IPS-NIHi7 (cell line): ENCODE results near the gene METAP1.
A peak's percentile ranks its signal among the peaks of the same experiment; 100 is the strongest.
"Not testable (repeated sequence)": the region's sequence is repeated elsewhere in the genome, so short reads cannot be mapped to it uniquely, and the experiment has no call there.

Source experiments
- DNase-seq: peaks from one replicate; pipeline ENCODE4 v3.0.0; 2012; ENCODE audit warnings: mixed read lengths; ENCODE audit errors: extremely low spot score

METAP1 gene

DNA sequence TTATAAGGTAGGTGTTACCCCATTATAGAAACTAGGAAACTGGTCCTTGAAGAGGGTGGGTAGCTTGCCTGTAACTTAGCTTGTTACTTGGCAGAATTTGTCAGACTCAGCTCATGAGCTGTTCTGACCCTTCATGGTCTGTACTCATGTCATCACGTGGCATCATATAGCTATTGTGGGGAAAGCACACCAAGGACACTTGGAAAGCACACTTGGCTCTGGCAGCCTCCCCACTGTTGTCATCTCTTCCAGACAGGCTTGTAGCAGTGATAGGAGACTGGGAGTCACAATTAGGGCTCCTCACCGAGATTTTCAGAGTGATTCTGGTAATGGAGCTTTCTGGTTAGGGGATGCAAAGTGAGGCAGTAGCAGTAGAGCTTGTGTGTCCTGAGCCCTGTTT, 62.7 kb downstream of the METAP1 start:
- DNase-seq, result no peak

DNA sequence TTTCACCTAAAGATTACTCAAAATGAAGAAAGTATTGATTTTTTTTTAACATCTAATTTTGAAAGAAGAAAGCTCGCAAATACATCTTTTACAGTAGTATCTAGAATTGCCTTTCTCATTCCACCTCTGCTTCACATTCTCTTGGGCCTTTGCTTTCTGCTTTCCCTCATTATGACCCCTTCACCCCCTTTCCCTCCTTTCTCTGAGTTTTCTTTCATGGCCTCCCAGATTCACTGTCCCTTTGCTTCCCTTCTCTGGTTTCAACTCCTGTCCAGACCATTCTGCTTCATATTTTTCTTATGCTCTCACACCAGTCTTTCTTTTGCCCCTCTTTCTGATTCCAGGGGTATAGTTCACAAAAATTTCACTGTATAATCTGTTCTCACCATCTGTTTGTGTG, 64.0 kb downstream of the METAP1 start:
- no peak for DNase-seq

DNA sequence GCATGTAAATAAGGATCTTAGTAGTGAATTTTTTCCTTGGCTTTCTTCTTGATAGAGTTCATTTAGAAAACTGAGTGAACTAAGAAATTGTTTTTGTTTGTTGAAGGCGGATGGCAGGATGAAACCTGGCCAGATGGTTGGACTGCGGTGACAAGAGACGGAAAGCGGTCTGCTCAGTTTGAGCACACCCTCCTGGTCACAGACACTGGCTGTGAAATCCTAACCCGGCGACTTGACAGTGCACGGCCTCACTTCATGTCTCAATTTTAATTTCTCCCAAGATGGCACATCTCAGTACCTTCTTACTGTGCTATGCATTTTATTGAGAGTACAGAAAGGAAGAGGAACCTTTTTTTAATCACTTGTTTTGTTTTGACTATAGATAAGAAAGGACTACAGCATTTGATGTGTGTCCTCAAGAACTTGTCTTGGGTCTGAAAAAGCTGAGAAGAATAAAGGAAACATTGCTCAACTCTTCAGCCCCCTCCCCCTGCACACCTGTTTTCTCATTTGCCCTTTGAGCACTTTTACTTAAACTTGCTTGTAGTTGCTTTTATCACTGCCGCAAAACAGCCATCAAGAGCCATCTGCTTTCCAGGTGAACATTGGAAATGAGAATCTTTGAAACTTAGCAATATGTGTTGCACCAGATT, 65.7 kb downstream of the METAP1 start:
- DNase-seq, result no peak

DNA sequence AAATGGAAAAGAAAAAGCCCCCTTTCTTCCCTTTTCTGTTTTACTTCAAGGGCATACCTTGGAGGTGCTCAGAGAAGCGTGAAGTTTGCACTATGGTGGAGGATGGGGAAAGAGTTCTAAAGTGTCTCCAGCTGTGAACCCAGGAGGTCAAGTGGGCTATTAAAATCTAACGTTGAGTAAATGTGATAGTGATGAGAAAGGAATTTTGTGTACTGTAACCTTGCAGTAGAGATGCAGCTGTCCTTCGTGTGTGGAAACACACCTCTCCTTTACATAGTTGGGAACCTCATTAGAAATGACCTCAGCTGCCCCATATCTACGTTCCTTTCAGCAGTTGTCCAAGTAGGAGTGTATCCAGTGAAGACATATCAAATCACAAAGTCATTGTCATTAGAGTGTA, 66.6 kb downstream of the METAP1 start:
- DNase-seq, result no peak

- not testable (repeated sequence) for DNase-seq
Observed at GRCh38 chr4:99065521-99065920, 70.0 kb downstream of the METAP1 start.

DNA sequence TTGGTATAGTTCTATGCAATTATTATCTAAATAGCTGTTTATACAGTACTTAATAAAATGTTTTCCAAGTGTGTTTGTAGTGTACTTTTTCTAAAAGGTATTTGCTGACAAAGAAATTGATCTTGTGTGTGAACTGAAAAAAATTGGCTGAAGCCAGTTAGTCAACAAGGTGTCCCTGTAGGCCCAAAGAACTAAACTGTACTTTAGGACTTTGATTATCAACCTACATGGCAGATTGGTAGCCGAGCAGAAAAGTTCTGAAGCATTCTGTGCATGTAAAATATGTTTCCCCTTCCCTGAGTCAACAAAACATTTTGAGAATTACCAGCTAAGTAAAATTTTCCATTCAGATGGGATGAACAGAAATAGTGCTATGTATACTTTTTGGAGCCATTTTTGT, 72.1 kb downstream of the METAP1 start:
- DNase-seq, result no peak

DNA sequence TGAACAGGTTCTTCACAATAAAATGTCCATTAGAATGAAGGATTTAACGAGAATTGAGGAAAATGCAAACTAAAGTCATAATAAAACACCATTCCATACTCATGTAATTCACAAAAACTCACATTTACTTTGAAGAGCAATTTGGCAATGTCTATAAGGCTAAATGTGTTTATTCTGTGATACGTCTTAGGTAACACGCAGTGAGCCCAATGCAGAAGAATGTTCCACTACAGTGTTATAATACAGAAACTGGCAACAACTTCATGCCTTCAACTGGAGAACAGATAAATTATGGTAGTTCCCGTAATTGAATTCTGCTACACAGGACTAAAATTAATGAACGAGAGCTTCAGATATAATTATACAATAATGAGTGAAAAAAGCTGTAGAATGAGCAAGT, 75.6 kb downstream of the METAP1 start:
- DNase-seq, result no peak

DNA sequence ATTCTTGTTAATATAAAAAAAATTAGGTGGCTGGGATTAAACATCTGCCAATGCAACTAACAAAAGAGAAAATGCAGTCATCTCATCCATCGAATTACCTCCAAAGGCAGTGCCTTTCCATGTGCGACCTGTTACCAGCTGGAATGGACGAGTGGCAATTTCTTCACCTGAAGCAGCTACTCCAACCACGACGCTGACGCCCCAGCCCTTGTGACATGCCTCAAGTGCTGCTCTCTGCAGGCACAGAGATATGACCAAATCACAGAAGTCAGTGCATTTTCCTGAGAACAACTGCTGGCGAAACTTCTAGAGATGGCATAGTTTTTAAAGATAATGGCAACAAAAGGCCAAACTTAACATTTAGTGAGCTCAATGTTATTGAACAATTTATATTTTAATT, 79.3 kb downstream of the METAP1 start:
- no peak for DNase-seq

DNA sequence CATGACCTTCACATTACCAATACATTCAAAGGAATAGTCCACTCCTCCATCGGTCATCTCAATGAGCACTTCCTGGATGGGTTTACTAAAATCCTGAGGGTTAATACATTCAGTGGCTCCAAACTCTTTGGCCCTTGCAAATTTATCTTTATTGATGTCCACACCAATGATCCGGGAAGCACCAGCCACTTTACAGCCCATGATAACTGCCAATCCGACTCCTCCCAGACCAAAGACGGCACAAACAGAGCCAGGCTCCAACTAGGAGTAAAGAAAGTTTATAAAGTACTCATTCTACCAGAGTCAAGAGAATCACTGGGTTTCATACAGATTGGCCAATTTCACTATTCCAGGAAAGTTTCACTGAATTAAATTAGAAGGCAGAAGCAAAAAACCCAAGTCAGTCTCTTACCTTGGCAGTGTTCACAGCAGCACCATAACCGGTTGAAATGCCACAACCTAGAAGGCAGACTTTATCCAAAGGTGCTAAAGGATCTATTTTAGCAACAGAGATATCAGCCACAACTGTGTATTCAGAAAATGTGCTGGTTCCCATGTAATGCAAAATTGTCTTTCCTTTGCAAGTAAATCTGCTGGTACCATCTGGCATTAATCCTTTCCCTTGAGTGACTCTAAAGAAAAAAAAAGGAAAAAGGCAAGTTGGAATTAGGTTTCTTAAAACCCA, 80.9 kb downstream of the METAP1 start:
- no peak for DNase-seq

DNA sequence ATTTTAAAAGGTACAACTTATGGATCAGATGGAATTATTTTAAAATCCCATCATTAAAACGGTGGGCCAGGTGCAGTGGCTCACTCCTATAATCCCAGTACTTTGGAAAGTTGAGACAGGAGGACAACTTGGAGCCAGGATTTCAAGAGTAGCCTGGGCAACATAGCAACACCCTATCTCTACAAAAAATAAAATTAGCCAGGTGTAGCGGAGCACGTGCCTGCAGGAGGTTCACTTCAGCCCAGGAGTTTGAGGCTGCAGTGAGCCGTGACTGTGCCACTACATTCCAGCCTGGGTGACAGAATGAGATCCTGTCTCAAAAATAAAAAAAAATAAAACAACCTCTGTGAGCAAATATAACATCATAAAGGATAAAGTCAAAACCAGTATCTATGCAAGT, 81.7 kb downstream of the METAP1 start:
- no peak for DNase-seq

DNA sequence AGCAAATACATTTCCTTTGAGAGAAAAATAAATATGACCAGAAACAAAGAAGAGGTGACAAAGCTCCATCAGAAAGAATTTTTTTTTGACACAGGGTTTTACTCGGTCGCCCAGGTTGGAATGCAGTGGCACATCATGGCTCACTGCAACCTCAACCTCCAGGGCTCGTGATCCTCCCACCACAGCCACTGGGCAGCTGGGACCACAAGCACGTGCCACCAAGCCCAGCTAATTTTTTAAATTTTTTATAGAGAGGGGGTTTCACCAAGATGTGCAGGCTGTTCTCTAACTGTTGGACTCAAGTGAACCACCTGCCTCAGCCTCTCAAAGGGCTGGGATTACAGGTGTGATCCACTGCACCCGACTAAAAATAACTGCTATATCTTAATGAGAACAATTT, 82.8 kb downstream of the METAP1 start:
- no peak for DNase-seq

DNA sequence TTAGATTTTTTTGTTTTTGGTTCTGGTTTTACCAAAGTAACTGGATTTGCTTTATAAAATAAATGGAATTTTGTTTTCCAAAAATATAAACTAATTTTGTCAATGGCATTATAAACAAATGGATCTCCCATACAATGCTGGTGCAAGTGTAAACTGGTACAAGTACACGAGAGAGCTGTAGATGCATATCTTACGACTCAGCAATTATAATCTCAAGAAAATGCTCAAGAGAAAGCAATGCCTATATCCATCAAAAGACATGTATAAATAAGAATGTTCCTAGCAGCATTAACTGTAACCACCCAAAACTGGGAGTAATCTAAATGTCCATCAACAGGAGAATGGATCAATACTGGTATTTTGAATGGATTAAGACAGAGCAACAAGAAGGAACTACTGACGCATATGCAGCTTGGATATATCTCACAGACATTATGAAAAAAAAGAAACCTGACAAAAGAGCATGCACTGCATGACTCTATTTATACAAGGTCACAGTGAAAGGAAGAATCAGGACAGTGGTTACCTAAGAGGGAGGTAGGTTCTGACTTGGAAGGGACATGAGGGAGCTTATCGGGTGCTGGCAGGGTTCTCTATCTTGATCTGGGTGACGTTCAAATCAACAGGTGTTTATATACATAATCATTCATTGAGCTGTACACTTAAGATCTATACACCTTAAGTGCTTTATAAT, 83.6 kb downstream of the METAP1 start:
- DNase-seq, result no peak

GRCh38 chr4:99079625-99080295, 84.2 kb downstream of the METAP1 start:
- DNase-seq, result no peak

GRCh38 chr4:99080869-99081268, 85.3 kb downstream of the METAP1 start:
- DNase-seq, result not testable (repeated sequence)

GRCh38 chr4:99082192-99082591, 86.7 kb downstream of the METAP1 start:
- DNase-seq, result no peak

GRCh38 chr4:99084595-99084994, 89.1 kb downstream of the METAP1 start:
- DNase-seq, result no peak

GRCh38 chr4:99088023-99088449, 92.5 kb downstream of the METAP1 start:
- DNase-seq, result peak; percentile 41

- DNase-seq, result peak; percentile 92
Observed at GRCh38 chr4:99088481-99089365, 93.2 kb downstream of the METAP1 start, which contains the start of gene ADH5. Gene ADH5, minus strand, starts transcription at chr4:99088788. Its CDS starts 88 bp downstream, at chr4:99088700.

GRCh38 chr4:99090481-99091215, 95.1 kb downstream of the METAP1 start:
- DNase-seq, result no peak

- DNase-seq, result no peak
Observed at GRCh38 chr4:99091216-99091575, 95.7 kb downstream of the METAP1 start.

GRCh38 chr4:99091841-99092240, 96.3 kb downstream of the METAP1 start:
- DNase-seq, result not testable (repeated sequence)
